MM.1S (cell line): Measurements from ENCODE around the gene POLR1D.

Experiments
- EZH2 ChIP-seq: fragments of 300-600 bp; sonication (generic); optimal IDR thresholded peaks from 2 replicates; pipeline ENCODE3; 2017; ENCODE audit warnings: low read depth, mild to moderate bottlenecking, antibody characterized with exemption, low read length, mixed read lengths
- EZH2phosphoT487 ChIP-seq: fragments of 300-600 bp; sonication (generic); IDR thresholded peaks from 2 replicates; pipeline ENCODE4 v1.6.1; 2018; ENCODE audit warnings: antibody characterized with exemption, low read length
- TF ChIP-seq, protein P1 (sequence below): fragments of 300-600 bp; sonication (generic); IDR thresholded peaks from 2 replicates; pipeline ENCODE4 v1.5.1; 2016; ENCODE audit warnings: antibody characterized with exemption, low read length, mixed read lengths

DNA sequence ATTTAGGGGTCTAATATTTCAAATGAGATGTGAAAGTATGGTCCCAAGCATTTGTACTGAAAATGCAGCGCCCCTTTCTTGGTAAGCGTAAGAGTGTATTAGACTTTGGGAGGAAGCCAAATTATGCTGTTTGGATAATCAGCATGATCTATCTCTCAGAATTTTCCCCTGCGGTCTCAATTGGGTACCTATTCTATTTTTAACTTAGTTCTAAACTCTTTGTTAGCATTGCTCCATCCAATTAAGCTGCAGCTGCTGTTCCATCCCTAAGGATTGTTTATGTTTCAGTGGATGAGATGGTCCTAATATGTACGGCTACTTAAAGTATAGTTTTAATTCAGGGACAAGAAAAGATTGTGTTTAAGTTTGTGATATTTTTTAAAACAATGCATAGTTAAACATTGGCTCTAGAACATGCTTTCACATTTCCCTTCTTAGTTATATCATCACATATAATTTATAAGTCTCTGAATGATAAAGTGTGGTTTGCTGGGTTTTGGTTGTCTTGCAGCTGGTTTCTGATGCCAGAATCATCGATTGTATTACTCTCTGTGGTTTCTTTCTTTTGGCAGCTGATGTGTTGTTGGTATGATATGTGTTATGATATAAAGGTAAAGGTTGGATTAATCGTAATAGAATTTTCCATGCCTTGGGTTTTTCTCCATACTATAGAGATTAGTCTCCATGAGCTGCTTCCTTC lies 15.0 kb downstream of the POLR1D start:
- TF ChIP-seq, protein P1, sequence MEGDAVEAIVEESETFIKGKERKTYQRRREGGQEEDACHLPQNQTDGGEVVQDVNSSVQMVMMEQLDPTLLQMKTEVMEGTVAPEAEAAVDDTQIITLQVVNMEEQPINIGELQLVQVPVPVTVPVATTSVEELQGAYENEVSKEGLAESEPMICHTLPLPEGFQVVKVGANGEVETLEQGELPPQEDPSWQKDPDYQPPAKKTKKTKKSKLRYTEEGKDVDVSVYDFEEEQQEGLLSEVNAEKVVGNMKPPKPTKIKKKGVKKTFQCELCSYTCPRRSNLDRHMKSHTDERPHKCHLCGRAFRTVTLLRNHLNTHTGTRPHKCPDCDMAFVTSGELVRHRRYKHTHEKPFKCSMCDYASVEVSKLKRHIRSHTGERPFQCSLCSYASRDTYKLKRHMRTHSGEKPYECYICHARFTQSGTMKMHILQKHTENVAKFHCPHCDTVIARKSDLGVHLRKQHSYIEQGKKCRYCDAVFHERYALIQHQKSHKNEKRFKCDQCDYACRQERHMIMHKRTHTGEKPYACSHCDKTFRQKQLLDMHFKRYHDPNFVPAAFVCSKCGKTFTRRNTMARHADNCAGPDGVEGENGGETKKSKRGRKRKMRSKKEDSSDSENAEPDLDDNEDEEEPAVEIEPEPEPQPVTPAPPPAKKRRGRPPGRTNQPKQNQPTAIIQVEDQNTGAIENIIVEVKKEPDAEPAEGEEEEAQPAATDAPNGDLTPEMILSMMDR, result no peak
- TF ChIP-seq EZH2phosphoT487, result no peak
- TF ChIP-seq EZH2, result no peak
